Natural killer cell (primary cell): ENCODE data around the gene GPR35. TPM values are rescaled to one million over a fixed set of nuclear protein-coding genes. Genes with fewer than 3 reads are reported as not detected.
A peak's percentile ranks its signal among the peaks of the same experiment; 100 is the strongest.
"Not testable (repeated sequence)": the region's sequence is repeated elsewhere in the genome, so short reads cannot be mapped to it uniquely, and the experiment has no call there.

Experiments
- ATAC-seq, 3 donors: fragments of 150-1000 bp in 2 of 3; fragments of 200-7000 bp in 1 of 3; cut with Tn5 transposase; 1 replicate in 1 of 3; 2 replicates in 2 of 3; pipeline ENCODE4 v1.10.0; 2021; ENCODE audit warnings: mild to moderate bottlenecking in 2 of 3, moderate library complexity in 2 of 3
- DNase-seq, 2 donors: peaks; one replicate each; pipeline versions ENCODE4 v3.0.0 to v3.0.0-alpha.2; 2013 to 2021; ENCODE audit warnings: mixed read lengths in 1 of 2
- H3K27ac ChIP-seq: one replicate; pipeline ENCODE4 v1.5.1; 2013; ENCODE audit warnings: mild to moderate bottlenecking, low read length
- H3K27me3 ChIP-seq: one replicate; pipeline ENCODE4 v1.6.1; 2013; ENCODE audit warnings: low read length; ENCODE audit not compliant: control insufficient read depth, insufficient read depth
- H3K36me3 ChIP-seq: one replicate; pipeline ENCODE4 v1.6.1; 2013; ENCODE audit warnings: low read length; ENCODE audit not compliant: control insufficient read depth, insufficient read depth
- H3K4me1 ChIP-seq: one replicate; pipeline ENCODE4 v1.6.1; 2013; ENCODE audit warnings: low read length; ENCODE audit not compliant: control insufficient read depth, insufficient read depth
- H3K4me3 ChIP-seq: one replicate; pipeline ENCODE4 v1.5.1; 2013; ENCODE audit warnings: low read length
- H3K9me3 ChIP-seq: one replicate; pipeline ENCODE4 v1.6.1; 2013; ENCODE audit warnings: low read length; ENCODE audit not compliant: control insufficient read depth, insufficient read depth
- H3K27ac Mint-ChIP-seq, 2 donors: one replicate each; pipeline ENCODE4 v1.8.0; 2022; ENCODE audit warnings: mild to moderate bottlenecking in 2 of 2, mixed read lengths in 2 of 2, moderate library complexity in 1 of 2
- H3K27me3 Mint-ChIP-seq, 2 donors: one replicate each; pipeline ENCODE4 v1.8.0; 2022; ENCODE audit warnings: low read depth in 2 of 2, mixed read lengths in 2 of 2
- H3K36me3 Mint-ChIP-seq: one replicate; pipeline ENCODE4 v1.8.0; 2022; ENCODE audit warnings: mixed read lengths
- H3K4me1 Mint-ChIP-seq, 2 donors: one replicate each; pipeline ENCODE4 v1.8.0; 2022; ENCODE audit warnings: mixed read lengths in 2 of 2
- H3K4me3 Mint-ChIP-seq: one replicate; pipeline ENCODE4 v1.8.0; 2022; ENCODE audit warnings: mild to moderate bottlenecking, moderate library complexity, mixed read lengths
- H3K9me3 Mint-ChIP-seq, 2 donors: one replicate each; pipeline ENCODE4 v1.8.0; 2022; ENCODE audit warnings: mixed read lengths in 2 of 2
- WGBS: methylation state at CpG from one replicate; pipeline ENCODE4 v1.1.7; 2013; ENCODE audit warnings: missing lambda C conversion rate; ENCODE audit not compliant: insufficient coverage; 5-methylcytosine and 5-hydroxymethylcytosine counted together
- intact Hi-C: fragments of 100-400 bp; cut with micrococcal nuclease; formaldehyde crosslinking; loops from one replicate; pipeline ENCODE4 v1.14.2; 2022
- total RNA-seq, 4 donors: library from RNA; stranded (reverse); fragments of 120-200 nt in 1 of 4; gene quantifications; one replicate each; pipeline versions ENCODE4 v1.2.3 to v1.2.4, GENCODE V29; 2013 to 2022
- TF ChIP-seq, protein P1 (sequence below): fragments of 200-600 bp; IDR thresholded peaks from one replicate; pipeline ENCODE4 v1.8.0; 2022; ENCODE audit warnings: antibody characterized with exemption

The GPR35 gene
- total RNA-seq, 3 donors from 2014 or later (not counting 1 experiment from before 2014, with no cell fraction given): 10.6 to 19.7 (median 15.7) TPM

DNA sequence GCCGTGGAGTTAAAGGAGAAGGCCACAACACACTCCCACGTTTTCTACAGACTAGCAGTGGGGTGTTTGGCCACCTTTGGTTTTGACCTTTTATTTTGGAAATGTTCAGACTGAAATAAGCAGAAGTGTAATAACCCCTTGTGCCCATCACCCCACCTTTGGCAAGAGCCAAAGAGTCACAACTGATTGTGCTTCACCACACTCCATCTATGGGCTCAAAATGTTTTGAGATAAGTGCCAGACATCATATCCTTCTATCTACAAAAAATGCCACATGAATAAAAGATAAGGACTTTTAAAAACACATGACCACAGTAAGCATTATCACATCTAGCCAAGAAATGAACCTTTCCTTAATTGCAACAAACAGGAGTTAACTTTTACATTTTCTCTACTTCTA lies 9.9 kb upstream of the GPR35 start:
- H3K4me3 ChIP-seq: no peak overlapping the region
- H3K27me3 ChIP-seq: no peaks in the 10 kb centered on the region
- Mint-ChIP-seq H3K27ac (no peak overlapping the region), H3K36me3 (no peaks in the 10 kb centered on the region), H3K9me3 (no peaks in the 10 kb centered on the region), H3K27me3 (no peaks in the 10 kb centered on the region), H3K4me1 (peaks cover 0 to 8% of the 10 kb centered on the region in 2 donors), H3K4me3 (no peak overlapping the region)
- DNase-seq (no peak), ATAC-seq (peak in 1 of 3 donors; percentile 59)
- no peaks in the 10 kb centered on the region for H3K9me3 ChIP-seq
- intact Hi-C loops: no loop called here
- TF ChIP-seq, protein P1, sequence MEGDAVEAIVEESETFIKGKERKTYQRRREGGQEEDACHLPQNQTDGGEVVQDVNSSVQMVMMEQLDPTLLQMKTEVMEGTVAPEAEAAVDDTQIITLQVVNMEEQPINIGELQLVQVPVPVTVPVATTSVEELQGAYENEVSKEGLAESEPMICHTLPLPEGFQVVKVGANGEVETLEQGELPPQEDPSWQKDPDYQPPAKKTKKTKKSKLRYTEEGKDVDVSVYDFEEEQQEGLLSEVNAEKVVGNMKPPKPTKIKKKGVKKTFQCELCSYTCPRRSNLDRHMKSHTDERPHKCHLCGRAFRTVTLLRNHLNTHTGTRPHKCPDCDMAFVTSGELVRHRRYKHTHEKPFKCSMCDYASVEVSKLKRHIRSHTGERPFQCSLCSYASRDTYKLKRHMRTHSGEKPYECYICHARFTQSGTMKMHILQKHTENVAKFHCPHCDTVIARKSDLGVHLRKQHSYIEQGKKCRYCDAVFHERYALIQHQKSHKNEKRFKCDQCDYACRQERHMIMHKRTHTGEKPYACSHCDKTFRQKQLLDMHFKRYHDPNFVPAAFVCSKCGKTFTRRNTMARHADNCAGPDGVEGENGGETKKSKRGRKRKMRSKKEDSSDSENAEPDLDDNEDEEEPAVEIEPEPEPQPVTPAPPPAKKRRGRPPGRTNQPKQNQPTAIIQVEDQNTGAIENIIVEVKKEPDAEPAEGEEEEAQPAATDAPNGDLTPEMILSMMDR: no peak
- no peak overlapping the region for H3K27ac ChIP-seq
- peaks cover 33% of the 10 kb centered on the region for H3K4me1 ChIP-seq
- WGBS: 100% methylated on average over 1 of the region's 2 CpGs
- H3K36me3 ChIP-seq: no peaks in the 10 kb centered on the region

DNA sequence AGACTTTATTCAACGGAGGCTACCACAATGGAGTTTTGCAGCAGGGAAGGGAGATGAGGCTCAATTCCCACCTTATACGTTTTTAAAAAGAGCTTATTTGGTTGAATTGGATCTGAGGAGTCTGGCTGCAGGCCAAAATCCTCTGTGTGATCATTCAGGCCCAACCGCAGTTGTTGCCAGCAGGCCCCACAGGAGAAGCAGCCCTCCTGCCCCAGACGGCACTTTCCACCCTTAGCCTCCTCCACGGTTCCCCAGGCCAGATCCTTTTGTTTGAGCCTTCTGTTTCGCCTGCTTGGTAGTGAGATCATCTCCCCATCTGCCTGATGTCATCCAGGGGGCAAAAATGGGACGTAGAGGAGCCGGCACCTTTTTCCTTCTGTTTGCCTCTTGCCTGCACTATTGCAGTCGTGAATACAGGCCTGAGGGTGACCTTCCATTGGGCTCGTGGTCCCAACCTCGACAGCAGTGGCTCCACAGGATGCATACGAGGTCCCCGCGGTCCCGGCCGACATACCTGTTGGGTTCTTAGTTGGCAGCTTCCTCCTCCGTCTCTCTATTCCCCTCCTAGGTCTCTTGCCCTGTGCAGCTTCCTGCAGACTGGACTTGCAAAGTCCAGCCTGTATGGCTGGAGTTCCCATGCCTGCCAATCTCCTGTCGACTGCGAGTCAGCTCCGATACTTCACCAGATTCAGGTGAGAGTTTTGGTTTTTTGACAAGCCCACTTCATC lies 9.3 kb upstream of the GPR35 start:
- ATAC-seq: no peak
- H3K27ac ChIP-seq: no peak overlapping the region
- Mint-ChIP-seq H3K27me3 (no peaks in the 10 kb centered on the region), H3K4me3 (no peak overlapping the region), H3K27ac (no peak overlapping the region), H3K9me3 (no peaks in the 10 kb centered on the region), H3K36me3 (no peaks in the 10 kb centered on the region), H3K4me1 (peaks cover 0 to 14% of the 10 kb centered on the region in 2 donors)
- intact Hi-C loops: no loop called here
- H3K9me3 ChIP-seq: no peaks in the 10 kb centered on the region
- no peak overlapping the region for H3K4me3 ChIP-seq
- no peak for DNase-seq
- no peaks in the 10 kb centered on the region for H3K36me3 ChIP-seq
- H3K4me1 ChIP-seq: peaks cover 39% of the 10 kb centered on the region
- TF ChIP-seq, protein P1: no peak
- 94% methylated on average over 19 of the region's 20 CpGs for WGBS
- H3K27me3 ChIP-seq: no peaks in the 10 kb centered on the region

- H3K9me3 ChIP-seq, H3K27me3 Mint-ChIP-seq, ATAC-seq, H3K27ac Mint-ChIP-seq, H3K27ac ChIP-seq, H3K36me3 Mint-ChIP-seq, H3K4me3 Mint-ChIP-seq, H3K4me3 ChIP-seq, intact Hi-C loops, H3K9me3 Mint-ChIP-seq, H3K36me3 ChIP-seq, H3K27me3 ChIP-seq: not testable (repeated sequence)
- peaks cover 44% of the 10 kb centered on the region for H3K4me1 ChIP-seq
- WGBS: 96% methylated on average over 3 of the region's 5 CpGs
- DNase-seq: peak in 1 of 2 donors; percentile 21
- peaks cover 9 to 25% of the 10 kb centered on the region in 2 donors for H3K4me1 Mint-ChIP-seq
Measured at GRCh38 chr2:240616860-240617666, 8.2 kb upstream of the GPR35 start.

DNA sequence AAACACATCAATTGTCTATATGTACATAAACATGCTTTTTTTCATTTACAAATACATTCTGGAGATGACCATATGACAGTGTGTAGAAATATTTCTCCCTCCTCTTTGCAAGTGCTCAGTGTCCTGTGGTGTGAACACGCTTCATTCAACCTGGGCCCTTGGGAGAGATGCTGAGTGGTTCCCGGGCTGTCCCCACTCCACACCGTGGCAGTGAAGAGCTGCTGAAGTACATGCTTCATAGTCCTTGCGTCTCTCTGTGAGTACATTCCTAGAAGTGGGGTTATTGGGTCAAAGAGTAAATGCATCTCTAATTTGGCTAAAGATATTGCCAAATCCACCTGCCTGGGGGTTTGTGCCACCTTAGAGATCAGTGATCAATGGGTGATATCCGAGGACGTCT lies 6.5 kb upstream of the GPR35 start:
- intact Hi-C loops: no loop called here
- Mint-ChIP-seq H3K9me3 (no peaks in the 10 kb centered on the region), H3K4me1 (peaks cover 22 to 38% of the 10 kb centered on the region in 2 donors), H3K27ac (peak overlapping the region in 1 of 2 donors; percentile 72), H3K36me3 (no peaks in the 10 kb centered on the region), H3K27me3 (no peaks in the 10 kb centered on the region), H3K4me3 (no peak overlapping the region)
- Histone ChIP-seq H3K36me3 (no peaks in the 10 kb centered on the region), H3K4me1 (peaks cover 46% of the 10 kb centered on the region), H3K27ac (no peak overlapping the region), H3K9me3 (no peaks in the 10 kb centered on the region), H3K4me3 (no peak overlapping the region), H3K27me3 (no peaks in the 10 kb centered on the region)
- TF ChIP-seq, protein P1: no peak
- WGBS: 87% methylated on average over 6 of the region's 6 CpGs
- no peak for DNase-seq
- no peak for ATAC-seq
